Gastrocnemius medialis (tissue), 4 donors: ENCODE data around the gene COX20. TPM values are rescaled to one million over a fixed set of nuclear protein-coding genes. Genes with fewer than 3 reads are reported as not detected.

Source experiments
- ATAC-seq, 2 donors: fragments of 150-250 bp; one replicate each; pipeline ENCODE4 v1.9.1; 2016
- DNase-seq, 2 donors: peaks; one replicate each; pipeline ENCODE4 v3.0.0-alpha.2; 2019
- H3K27ac ChIP-seq, 4 donors: fragments of 200-600 bp; sonication (generic); 1 replicate in 1 of 4; 2 replicates in 3 of 4; pipeline ENCODE4 v1.5.1; 2016 to 2018; ENCODE audit warnings: mild to moderate bottlenecking in 2 of 4, moderate library complexity in 1 of 4
- H3K27me3 ChIP-seq, 3 donors: fragments of 200-600 bp; sonication (generic) in 2 of 3; 1 replicate in 1 of 3; 2 replicates in 2 of 3; pipeline versions ENCODE4 v1.5.1 to v1.6.0; 2016 to 2019; ENCODE audit warnings: mild to moderate bottlenecking in 1 of 3, moderate library complexity in 1 of 3
- H3K36me3 ChIP-seq, 2 donors: fragments of 200-600 bp; sonication (generic) in 1 of 2; one replicate each; pipeline ENCODE4 v1.5.1; 2017 to 2018
- H3K4me1 ChIP-seq, 2 donors: fragments of 200-600 bp; sonication (generic) in 1 of 2; one replicate each; pipeline ENCODE4 v1.5.1; 2016 to 2017; ENCODE audit warnings: mild to moderate bottlenecking in 2 of 2
- H3K4me3 ChIP-seq, 4 donors: fragments of 200-600 bp; sonication (generic) in 3 of 4; 1 replicate in 1 of 4; 2 replicates in 3 of 4; pipeline ENCODE4 v1.5.1; 2016 to 2019; ENCODE audit warnings: mild to moderate bottlenecking in 2 of 4
- H3K9me3 ChIP-seq, 3 donors: fragments of 200-600 bp; sonication (generic) in 2 of 3; 1 replicate in 1 of 3; 2 replicates in 2 of 3; pipeline ENCODE4 v1.5.1; 2016 to 2019
- CTCF ChIP-seq, 5 experiments: fragments of 450-650 bp in 3 of 5; fragments of 200-600 bp in 2 of 5; sonication (generic) in 2 of 5; IDR thresholded peaks in 4 of 5; conservative IDR thresholded peaks in 1 of 5; 1 replicate in 4 of 5; 2 replicates in 1 of 5; pipeline ENCODE4 v1.5.1; 2016 to 2019; ENCODE audit warnings: antibody characterized with exemption in 5 of 5, mild to moderate bottlenecking in 3 of 5, moderate library complexity in 3 of 5
- POLR2A ChIP-seq, 2 donors: fragments of 450-650 bp; IDR thresholded peaks; one replicate each; pipeline ENCODE4 v1.6.1; 2017; ENCODE audit warnings: antibody characterized with exemption in 2 of 2, mild to moderate bottlenecking in 2 of 2, moderate library complexity in 2 of 2
- in situ Hi-C, 4 donors: fragments of 200-750 bp; cut with MboI; loops; one replicate each; pipeline versions ENCODE4 v1.15.0 to v1.8.0; 2017; ENCODE audit warnings: low sequenced_read_pairs in 4 of 4
- intact Hi-C: fragments of 100-400 bp; cut with DNase I; formaldehyde crosslinking; loops from one replicate; pipeline ENCODE4 v1.15.1; 2023; ENCODE audit warnings: low total_unique reads
- total RNA-seq, 4 donors: library from RNA; depleted of rRNA; stranded (reverse); fragments of >200 nt; gene quantifications; one replicate each; pipeline versions ENCODE4 v1.1.0 to v1.2.3, GENCODE V29; 2016

Gene COX20
- total RNA-seq, 4 donors from 2014 or later: 22.7 to 72.0 (median 35.4) TPM

DNA sequence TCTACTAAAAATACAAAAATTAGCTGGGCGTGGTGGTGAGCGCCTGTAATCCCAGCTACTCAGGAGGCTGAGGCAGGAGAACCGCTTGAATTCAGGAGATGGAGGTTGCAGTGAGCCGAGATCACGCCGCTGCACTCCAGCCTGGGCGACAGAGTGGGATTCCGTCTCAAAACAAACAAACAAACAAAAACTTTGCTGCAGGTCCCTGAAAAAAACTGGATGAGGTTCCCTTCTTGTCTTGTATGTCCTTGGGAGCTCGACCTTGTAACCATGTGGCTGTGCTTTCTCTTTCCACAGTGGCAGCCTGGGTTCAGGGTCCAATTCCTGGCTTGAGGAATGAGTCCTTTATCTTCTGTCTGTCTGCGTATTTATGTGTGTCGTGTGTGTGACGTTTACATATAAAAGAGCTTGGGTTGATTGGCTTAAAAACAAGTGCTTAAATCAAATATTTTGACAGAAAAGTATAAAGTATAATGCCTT, 18.0 kb upstream of the COX20 start:
- no peak overlapping the region for H3K4me3 ChIP-seq
- no peak for TF ChIP-seq POLR2A (IDR thresholded peaks at IDR 0.05)
- TF ChIP-seq CTCF (IDR thresholded peaks at IDR 0.05 in 4 of 5, conservative IDR thresholded peaks at IDR 0.05 in 1 of 5): no peak
- ATAC-seq (no peak), DNase-seq (no peak)
- no peak overlapping the region for H3K27ac ChIP-seq
- intact Hi-C loops: no loop called here
- H3K9me3 ChIP-seq: no peaks in the 10 kb centered on the region
- H3K36me3 ChIP-seq: no peaks in the 10 kb centered on the region
- H3K27me3 ChIP-seq: peaks cover 0 to 7% (median 0%) of the 10 kb centered on the region in 3 donors
- no peaks in the 10 kb centered on the region for H3K4me1 ChIP-seq
- in situ Hi-C loops: no loop called here

GRCh38 chr1:244820131-244820530, 15.3 kb upstream of the COX20 start:
- ATAC-seq (no peak), DNase-seq (no peak)
- no peaks in the 10 kb centered on the region for H3K27me3 ChIP-seq
- H3K4me1 ChIP-seq: no peaks in the 10 kb centered on the region
- in situ Hi-C loops (loop anchor here in 1 of 4 donors (10.0 kb wide), 1 partner anchor 55 kb away; no protein-coding TSS in a partner anchor), intact Hi-C loops (no loop called here)
- H3K27ac ChIP-seq: no peak overlapping the region
- no peak for TF ChIP-seq POLR2A (IDR thresholded peaks at IDR 0.05)
- no peak for TF ChIP-seq CTCF (IDR thresholded peaks at IDR 0.05 in 4 of 5, conservative IDR thresholded peaks at IDR 0.05 in 1 of 5)
- H3K4me3 ChIP-seq: no peak overlapping the region
- H3K9me3 ChIP-seq: no peaks in the 10 kb centered on the region
- H3K36me3 ChIP-seq: no peaks in the 10 kb centered on the region

DNA sequence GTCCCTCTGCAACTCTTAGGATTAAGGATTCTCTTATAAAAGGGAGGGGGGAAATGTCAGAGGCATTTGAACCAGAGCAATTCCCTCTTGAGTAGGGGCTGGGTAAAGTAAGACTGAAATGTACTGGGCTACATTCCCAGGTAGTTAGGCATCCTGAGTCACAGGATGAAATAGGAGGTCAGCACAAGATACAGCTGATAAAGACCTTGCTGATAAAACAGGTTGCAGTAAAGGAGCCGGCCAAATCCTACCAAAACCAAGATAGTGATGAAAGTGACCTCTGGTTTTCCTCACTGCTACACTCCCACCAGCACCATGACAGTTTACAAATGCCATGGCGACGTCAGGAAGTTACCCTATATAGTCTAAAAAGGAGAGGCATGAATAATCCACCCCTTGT, 14.3 kb upstream of the COX20 start:
- H3K4me1 ChIP-seq: no peaks in the 10 kb centered on the region
- TF ChIP-seq CTCF (IDR thresholded peaks at IDR 0.05 in 4 of 5, conservative IDR thresholded peaks at IDR 0.05 in 1 of 5): no peak
- TF ChIP-seq POLR2A (IDR thresholded peaks at IDR 0.05): no peak
- H3K9me3 ChIP-seq: no peaks in the 10 kb centered on the region
- H3K4me3 ChIP-seq: no peak overlapping the region
- ATAC-seq (no peak), DNase-seq (no peak)
- H3K27me3 ChIP-seq: no peaks in the 10 kb centered on the region
- H3K27ac ChIP-seq: no peak overlapping the region
- no peaks in the 10 kb centered on the region for H3K36me3 ChIP-seq
- in situ Hi-C loops (loop anchor here in 1 of 4 donors (10.0 kb wide), 1 partner anchor 54 kb away; no protein-coding TSS in a partner anchor), intact Hi-C loops (no loop called here)

DNA sequence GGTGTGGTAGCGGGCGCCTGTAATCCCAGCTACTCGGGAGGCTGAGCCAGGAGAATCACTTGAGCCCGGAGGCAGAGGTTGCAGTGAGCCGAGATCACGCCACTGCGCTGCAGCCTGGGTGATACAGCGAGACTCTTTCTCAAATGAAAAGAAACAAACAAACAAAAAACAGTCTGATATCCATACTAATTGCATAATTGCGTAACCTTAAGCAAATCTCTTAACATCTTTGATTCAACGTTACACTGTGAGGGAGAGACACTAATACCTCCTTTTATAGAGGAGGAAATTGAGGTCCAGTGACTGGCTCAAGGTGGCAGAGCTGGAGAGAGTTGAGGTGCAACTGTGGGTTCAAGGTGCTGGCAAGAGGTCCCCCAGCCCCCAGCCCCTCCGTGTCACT, 12.6 kb upstream of the COX20 start:
- intact Hi-C loops (no loop called here), in situ Hi-C loops (loop anchor here in 1 of 4 donors (10.0 kb wide), 1 partner anchor 52 kb away; no protein-coding TSS in a partner anchor)
- H3K27ac ChIP-seq: no peak overlapping the region
- no peaks in the 10 kb centered on the region for H3K9me3 ChIP-seq
- DNase-seq (no peak), ATAC-seq (no peak)
- no peaks in the 10 kb centered on the region for H3K4me1 ChIP-seq
- no peaks in the 10 kb centered on the region for H3K36me3 ChIP-seq
- H3K4me3 ChIP-seq: no peak overlapping the region
- no peaks in the 10 kb centered on the region for H3K27me3 ChIP-seq
- no peak for TF ChIP-seq POLR2A (IDR thresholded peaks at IDR 0.05)
- TF ChIP-seq CTCF (IDR thresholded peaks at IDR 0.05 in 4 of 5, conservative IDR thresholded peaks at IDR 0.05 in 1 of 5): no peak

DNA sequence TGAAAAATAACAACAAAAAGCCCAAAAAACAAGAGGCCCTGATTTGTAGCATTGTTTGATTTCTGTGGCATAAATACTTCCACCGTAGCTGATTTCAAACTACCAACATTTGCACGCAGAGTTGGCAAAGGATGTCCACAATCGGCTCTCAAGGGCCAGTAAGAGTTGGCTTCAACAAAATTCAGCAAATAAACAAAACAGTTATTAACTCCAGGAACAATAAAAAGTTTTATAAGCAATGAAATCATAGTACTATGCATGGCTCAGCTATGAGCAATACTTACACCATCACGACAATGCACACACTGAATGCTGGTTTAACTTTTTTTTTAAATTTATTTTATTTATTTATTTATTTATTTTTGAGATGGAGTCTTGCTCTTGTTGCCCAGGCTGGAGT, 8.7 kb upstream of the COX20 start:
- in situ Hi-C loops (loop anchor here in 2 of 4 donors (10.0 to 25.0 kb wide), 2 partner anchors 48 to 1564 kb away; partner anchors contain the start of genes CEP170 (in 1 of the 2) and SDCCAG8 (in 1 of the 2)), intact Hi-C loops (no loop called here)
- Histone ChIP-seq H3K27ac (no peak overlapping the region), H3K9me3 (no peaks in the 10 kb centered on the region), H3K36me3 (no peaks in the 10 kb centered on the region), H3K27me3 (no peaks in the 10 kb centered on the region), H3K4me1 (no peaks in the 10 kb centered on the region), H3K4me3 (no peak overlapping the region)
- DNase-seq: no peak
- no peak for TF ChIP-seq POLR2A (IDR thresholded peaks at IDR 0.05)
- no peak for TF ChIP-seq CTCF (IDR thresholded peaks at IDR 0.05 in 4 of 5, conservative IDR thresholded peaks at IDR 0.05 in 1 of 5)
- ATAC-seq: no peak
